GM12892 (cell line): ENCODE results near the gene PSMD11.

ENCODE experiments used
- POLR2A ChIP-seq: IDR thresholded peaks from 2 replicates; pipeline ENCODE4 v1.6.1; 2011; ENCODE audit warnings: low read depth, low read length, control low read depth
- POLR2AphosphoS5 ChIP-seq: IDR thresholded peaks from 2 replicates; pipeline ENCODE4 v1.6.1; 2011; ENCODE audit warnings: low read depth, low read length, control low read depth
- TAF1 ChIP-seq: IDR thresholded peaks from 2 replicates; pipeline ENCODE4 v1.6.1; 2011; ENCODE audit warnings: low read depth, mild to moderate bottlenecking, control low read depth, low read length, borderline replicate concordance

GRCh38 chr17:32523017-32523680, 78.8 kb downstream of the PSMD11 start:
- TF ChIP-seq POLR2A = peak; percentile 83
- peak; percentile 83 for TF ChIP-seq POLR2AphosphoS5
- peak; percentile 44; the same call in 1 of the 2 replicates for TF ChIP-seq TAF1
